NCI-H1105 treated with DMSO at 0.1 percent for 48 hours (cell line): Measurements from ENCODE around the gene DPP4.

Experiments
- DNase-seq: peaks from one replicate; lab custom pipeline; 2025; lab: John Stamatoyannopoulos, UW

The DPP4 gene

DNA sequence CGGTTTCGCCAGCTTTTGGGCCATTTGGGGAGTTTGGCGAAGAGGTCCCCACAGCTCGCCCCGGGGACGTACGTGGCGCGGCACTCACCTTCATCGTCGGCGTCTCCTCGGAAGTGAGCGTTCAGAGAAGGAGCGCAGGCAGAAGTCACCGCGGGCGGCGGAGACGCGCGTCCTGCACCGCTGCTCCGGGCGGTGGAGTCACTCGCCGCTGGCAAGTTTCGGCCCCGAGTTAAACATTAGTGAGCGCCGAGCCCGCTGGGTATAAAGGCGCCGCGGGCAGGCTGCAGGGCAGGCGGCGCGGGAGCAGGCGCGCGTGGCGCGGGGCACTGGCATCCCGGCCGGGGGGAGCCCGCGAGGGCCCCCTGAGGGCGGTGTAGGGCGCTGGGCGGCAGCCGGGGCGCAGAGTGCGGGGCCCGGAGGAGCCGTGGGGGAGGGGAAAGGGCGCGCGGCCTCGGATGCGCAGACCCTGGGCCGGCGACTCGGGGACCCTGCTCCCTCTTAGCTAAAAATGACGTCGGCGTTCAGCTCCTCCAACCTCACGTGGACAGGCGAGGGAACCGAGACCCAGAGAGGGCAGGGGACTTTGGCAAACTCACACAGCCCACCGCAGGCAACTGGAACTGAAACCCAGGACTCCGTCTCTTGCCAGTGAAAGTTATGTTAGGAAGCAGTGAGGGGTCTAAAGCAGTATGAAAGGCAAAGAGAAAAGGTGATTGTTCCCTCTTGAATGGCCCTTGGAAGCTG lies at the start of gene DPP4:
Gene DPP4 (minus strand): TSS at position 328 of the 744 bp plus-strand sequence. CDS start 234 bp downstream, at position 94.
- DNase-seq: no peak

- no peak for DNase-seq
Measured at GRCh38 chr2:162118166-162119031, 44.4 kb upstream of the DPP4 start.

DNA sequence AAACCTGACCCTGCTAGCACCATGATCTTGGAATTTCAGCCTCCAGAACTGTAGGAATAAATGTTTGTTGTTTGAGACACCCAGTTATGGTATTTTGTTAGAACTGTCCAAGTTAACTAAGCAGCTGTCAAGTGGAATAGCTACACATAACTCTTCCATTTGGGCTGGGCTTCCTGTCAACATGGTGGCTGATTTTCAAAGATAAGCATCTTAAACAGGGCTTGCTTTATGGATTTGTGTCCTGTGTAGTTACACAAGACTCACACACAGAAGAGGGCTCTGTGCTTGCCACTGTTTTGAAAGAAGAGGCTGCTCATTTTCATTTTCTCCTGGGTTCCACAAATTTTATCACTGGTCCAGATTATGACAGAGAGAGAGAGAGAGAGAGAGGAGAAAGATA lies 42.3 kb upstream of the DPP4 start:
- no peak for DNase-seq

DNA sequence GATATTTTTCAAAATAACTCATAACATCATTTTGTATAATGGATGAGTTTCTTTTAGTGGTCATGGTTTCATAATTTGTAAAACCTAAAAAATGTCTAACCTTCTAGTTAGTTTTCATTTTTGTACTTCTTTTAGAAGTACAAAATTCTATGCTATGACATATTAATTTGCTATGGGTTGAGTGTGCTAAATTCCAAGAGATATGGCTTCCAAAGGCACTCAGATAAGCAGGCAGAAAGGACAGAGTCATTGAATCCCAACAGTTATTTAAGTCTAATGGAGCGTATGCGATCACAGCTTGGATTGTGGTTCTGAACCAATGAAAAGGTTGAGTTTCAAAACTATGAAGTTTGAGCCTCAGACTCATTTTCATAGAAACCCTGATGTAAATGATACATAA lies 41.1 kb upstream of the DPP4 start:
- no peak for DNase-seq

GRCh38 chr2:162114271-162114670 lies 40.3 kb upstream of the DPP4 start:
- no peak for DNase-seq

DNA sequence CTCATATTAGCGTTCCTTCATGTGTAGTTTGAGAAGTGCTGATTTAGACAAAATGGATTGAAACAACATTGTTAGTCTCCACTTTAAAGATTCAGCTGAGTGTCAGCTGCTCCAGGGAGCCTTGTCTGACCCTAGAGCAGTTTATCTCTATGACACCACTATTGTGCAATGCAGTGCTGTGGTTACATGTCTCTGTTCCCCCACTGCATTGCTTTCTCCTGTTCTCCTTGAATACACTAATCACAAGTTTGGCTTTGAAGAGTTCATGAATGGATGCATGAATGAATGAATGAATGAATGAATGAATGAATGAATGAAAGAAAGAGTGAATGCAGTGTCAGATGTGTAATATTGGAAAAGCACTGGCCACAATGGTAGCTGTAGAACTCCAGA lies 39.8 kb upstream of the DPP4 start:
- DNase-seq: no peak

- no peak for DNase-seq
Measured at GRCh38 chr2:162113088-162113775, 39.2 kb upstream of the DPP4 start.

DNA sequence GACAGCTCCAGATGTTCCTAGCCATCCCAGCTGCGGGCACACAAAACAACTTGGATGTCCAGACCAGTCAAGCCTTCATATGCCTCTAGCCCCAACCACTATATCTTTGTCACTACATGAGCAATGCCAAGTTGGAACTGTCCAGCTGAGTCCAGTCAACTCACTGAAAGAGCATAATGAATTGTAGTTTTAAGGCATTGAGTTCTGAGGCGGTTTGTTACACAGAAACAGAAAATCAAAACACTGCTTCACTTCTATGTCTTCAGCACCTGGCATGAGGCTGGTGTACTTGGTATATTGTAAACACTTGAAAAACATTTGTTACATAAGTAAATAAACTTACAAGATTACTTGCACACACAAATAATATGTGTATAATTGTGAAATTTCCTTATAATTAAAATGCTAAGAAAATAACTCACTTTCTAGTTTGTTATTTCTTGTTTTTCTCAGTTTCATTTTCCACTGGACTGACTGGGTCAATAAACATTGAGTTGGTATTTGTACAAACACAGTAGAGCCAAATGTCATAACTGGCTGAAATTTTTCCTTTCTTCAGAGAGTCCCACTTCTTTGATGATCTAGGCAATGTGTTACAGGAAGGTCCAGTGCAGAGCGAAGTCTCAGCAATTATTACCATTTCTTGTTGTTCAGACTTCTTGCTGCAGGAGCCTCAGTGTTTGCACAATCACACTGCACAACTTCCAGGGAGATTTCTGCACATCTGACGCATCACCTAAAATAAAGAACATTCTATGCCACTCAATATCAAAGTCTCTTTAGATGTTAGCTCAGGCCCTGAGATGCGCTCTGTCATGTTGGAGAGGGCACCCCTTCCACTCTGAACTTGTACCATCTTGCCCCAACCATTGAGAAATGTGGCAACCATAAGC lies 38.2 kb upstream of the DPP4 start:
- DNase-seq: no peak

GRCh38 chr2:162107361-162107901 lies 33.4 kb upstream of the DPP4 start:
- no peak for DNase-seq

- DNase-seq: no peak
Measured at GRCh38 chr2:162106746-162107145, 32.7 kb upstream of the DPP4 start.

- DNase-seq: no peak
Measured at GRCh38 chr2:162106146-162106551, 32.1 kb upstream of the DPP4 start.

GRCh38 chr2:162103443-162104009 lies 29.5 kb upstream of the DPP4 start:
- DNase-seq: peak; percentile 90

- no peak for DNase-seq
Measured at GRCh38 chr2:162100579-162100978, 26.6 kb upstream of the DPP4 start.

GRCh38 chr2:162099836-162100235 lies 25.8 kb upstream of the DPP4 start:
- DNase-seq: no peak

DNA sequence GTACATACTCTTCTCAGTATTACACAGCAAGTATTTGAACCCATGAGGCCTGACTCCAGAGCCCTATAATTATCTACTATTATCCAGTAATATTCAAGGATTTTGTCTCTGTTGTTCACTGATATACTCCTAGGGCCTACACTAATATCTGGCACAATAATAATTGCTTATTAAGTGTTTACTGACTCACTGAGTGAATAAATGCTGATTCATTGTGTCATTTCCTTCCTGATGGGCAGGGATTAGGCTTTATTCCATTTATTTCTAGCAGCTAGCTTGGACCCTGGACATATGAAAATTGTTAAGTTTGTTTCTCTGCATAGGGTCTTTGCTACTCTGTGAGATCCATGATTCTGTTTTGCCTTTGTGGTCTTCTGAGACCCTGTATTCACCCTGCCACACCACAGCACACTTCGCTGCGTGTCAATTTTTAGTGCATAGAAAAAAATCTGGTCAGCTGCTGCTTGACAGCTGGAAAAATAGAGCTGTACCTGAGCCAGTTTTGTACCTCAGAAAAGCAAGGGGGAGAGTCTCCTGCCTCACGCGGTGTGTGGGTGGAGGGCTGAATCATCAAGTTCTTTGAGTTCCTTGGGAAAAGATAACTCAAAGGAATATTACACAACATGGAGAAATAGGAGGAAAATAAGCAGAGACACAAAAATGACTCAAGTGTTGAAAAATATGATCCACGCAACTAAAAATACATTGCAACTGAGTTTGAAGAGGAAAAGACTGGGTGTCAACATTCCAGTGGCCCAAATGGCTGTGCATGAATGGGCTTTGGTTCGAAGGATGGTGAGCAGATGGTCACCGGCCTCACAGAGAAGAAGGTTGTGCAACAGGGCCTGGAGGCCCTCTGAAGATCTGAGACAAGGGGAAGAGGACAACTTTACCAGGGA lies 18.9 kb upstream of the DPP4 start:
- DNase-seq: no peak

DNA sequence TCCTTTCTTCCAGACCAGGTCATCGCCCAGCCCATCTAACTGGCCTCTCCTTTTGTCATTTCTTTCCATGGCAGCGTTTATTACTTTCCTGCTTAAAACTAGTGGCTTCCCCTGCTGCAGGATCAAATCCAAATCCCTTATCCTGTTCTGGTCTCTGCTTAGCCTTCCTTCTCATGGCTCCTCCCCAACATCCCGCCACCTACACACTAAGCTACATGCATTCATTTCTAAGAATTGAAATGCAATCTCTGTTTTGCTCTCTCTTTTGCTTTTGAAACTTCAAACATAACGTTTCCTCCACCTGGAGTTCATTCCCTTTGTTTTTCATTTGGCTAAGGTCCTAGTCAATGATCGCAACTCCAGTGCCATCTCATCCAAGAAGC lies 18.0 kb upstream of the DPP4 start:
- DNase-seq: no peak

- DNase-seq: no peak
Measured at GRCh38 chr2:162091325-162092007, 17.5 kb upstream of the DPP4 start.

DNA sequence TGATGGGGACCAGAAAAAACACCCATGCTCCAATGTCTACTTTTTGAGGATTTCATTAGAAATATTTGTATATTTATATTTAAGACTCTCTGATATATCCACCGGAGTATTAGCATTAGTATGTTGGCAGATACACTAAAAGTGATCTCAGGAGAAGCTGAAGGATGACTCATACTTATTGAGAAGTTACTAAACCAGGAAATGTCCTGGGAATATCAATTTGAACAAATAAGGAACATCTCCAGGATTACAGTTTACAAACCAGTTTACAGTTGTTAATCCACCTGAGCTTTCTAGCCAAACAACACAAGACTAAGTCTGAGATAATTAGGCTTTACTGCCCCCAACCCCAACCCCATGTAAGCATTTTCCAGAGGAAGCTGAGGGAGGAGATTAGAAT lies 16.1 kb upstream of the DPP4 start:
- no peak for DNase-seq

DNA sequence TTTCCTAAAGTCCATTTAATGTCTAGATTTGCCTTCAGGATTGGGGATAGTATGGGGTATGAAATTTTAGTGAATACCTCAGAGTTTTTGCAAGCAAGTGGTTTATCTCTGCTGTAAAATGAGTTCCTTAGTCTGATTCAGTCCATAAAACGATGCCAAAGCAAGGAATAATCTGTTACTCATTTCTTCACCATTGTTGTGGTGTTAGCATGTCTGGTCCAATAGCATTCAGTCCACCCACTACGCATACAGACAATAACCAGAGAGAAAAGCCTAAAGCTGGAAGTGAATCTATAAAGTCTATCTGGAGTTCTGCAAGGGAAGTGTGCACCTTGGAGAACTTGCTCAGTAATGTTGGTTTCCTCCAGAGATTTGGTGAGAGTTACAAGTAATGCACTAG lies 12.9 kb upstream of the DPP4 start:
- no peak for DNase-seq
